ENCODE measurements around the gene TUBA4B. TPM values are rescaled to one million over a fixed set of nuclear protein-coding genes. Genes with fewer than 3 reads are reported as not detected.

Gene TUBA4B
- polyA plus RNA-seq, 3 donors = not detected

- intact Hi-C loops (cut with micrococcal nuclease) = no loop called here
- Histone ChIP-seq H4K20me1 (ENCODE audit: insufficient read depth, low read length) (peaks cover 10% of the 10 kb centered on the region), H3K4me1 (ENCODE audit: control insufficient read depth in 1 of 2, insufficient read depth in 2 of 2, low read length in 2 of 2) (peaks cover 17 to 21% of the 10 kb centered on the region in 2 donors), H3K9ac (ENCODE audit: insufficient read depth, low read length, poor library complexity, severe bottlenecking) (no peak overlapping the region), H3K4me2 (replicated peaks; ENCODE audit: extremely low read depth, low read length, poor library complexity, severe bottlenecking) (no peak overlapping the region), H2AFZ (ENCODE audit: insufficient read depth, low read depth, low read length, poor library complexity, severe bottlenecking) (no peak overlapping the region), H3K36me3 (replicated peaks in 1 of 2; ENCODE audit: control insufficient read depth in 1 of 2, insufficient read depth in 2 of 2, low read length in 2 of 2) (peaks cover 16 to 25% of the 10 kb centered on the region in 2 donors), H3K79me2 (ENCODE audit: insufficient read depth, low read length) (no peaks in the 10 kb centered on the region), H3K4me3 (replicated peaks in 1 of 3; ENCODE audit: low read depth in 2 of 3, low read length in 3 of 3) (no peak overlapping the region), H3K27ac (ENCODE audit: low read depth in 1 of 2, low read length in 2 of 2) (no peak overlapping the region), H3K27me3 (ENCODE audit: control insufficient read depth in 2 of 2, insufficient read depth in 2 of 2, low read length in 2 of 2) (no peaks in the 10 kb centered on the region), H3K9me3 (replicated peaks in 1 of 2; ENCODE audit: control insufficient read depth in 1 of 2, insufficient read depth in 1 of 2, low read length in 2 of 2) (peaks cover 0 to 4% of the 10 kb centered on the region in 2 donors)
- peaks cover 32% of the 10 kb centered on the region for H3K4me1 Mint-ChIP-seq
- peaks cover 2 to 8% (median 4%) of the 10 kb centered on the region in 7 donors for H3K9me3 Mint-ChIP-seq
- H3K27me3 Mint-ChIP-seq (ENCODE audit: low read depth in 3 of 3) = peaks cover 2 to 3% (median 2%) of the 10 kb centered on the region in 3 donors
- no peak for TF ChIP-seq CTCF (IDR thresholded peaks at IDR 0.05)
- H3K36me3 Mint-ChIP-seq = peaks cover 23 to 27% of the 10 kb centered on the region in 2 donors
- no peak for DNase-seq
- H3K4me3 Mint-ChIP-seq = no peak overlapping the region
- no peak overlapping the region for H3K27ac Mint-ChIP-seq
- WGBS (ENCODE audit: insufficient coverage) = no CpG with 5 or more reads among the region's 5 CpGs
These were observed 47.9 kb upstream of the TUBA4B start for GRCh38 chr2:219205165-219205538.

- WGBS (ENCODE audit: insufficient coverage) = 16% methylated on average over 6 of the region's 7 CpGs
These were observed 47.1 kb upstream of the TUBA4B start for GRCh38 chr2:219205981-219206327.

More at GRCh38 chr2:219205981-219206327, 47.1 kb upstream of the TUBA4B start:
- H3K4me3 ChIP-seq (replicated peaks in 1 of 3; ENCODE audit: low read depth in 2 of 3, low read length in 3 of 3) = peak overlapping the region; percentile 73 to 85 (median 78)
- DNase-seq = peak in 1 of 3 donors; percentile 20
- peak overlapping the region; percentile 79 to 91 for H3K27ac ChIP-seq (ENCODE audit: low read depth in 1 of 2, low read length in 2 of 2)
- H3K4me1 ChIP-seq (ENCODE audit: control insufficient read depth in 1 of 2, insufficient read depth in 2 of 2, low read length in 2 of 2) = peaks cover 17 to 21% of the 10 kb centered on the region in 2 donors
- Mint-ChIP-seq H3K4me1 (peaks cover 35% of the 10 kb centered on the region), H3K27ac (peak overlapping the region; percentile 87 to 96 (median 92)), H3K4me3 (peak overlapping the region; percentile 86 to 98), H3K9me3 (peaks cover 2 to 8% (median 4%) of the 10 kb centered on the region in 7 donors), H3K36me3 (peaks cover 26 to 30% of the 10 kb centered on the region in 2 donors), H3K27me3 (ENCODE audit: low read depth in 3 of 3) (peaks cover 2 to 3% (median 2%) of the 10 kb centered on the region in 3 donors)
- peaks cover 10% of the 10 kb centered on the region for H4K20me1 ChIP-seq (ENCODE audit: insufficient read depth, low read length)
- TF ChIP-seq CTCF (IDR thresholded peaks at IDR 0.05) = no peak
- H3K36me3 ChIP-seq (replicated peaks in 1 of 2; ENCODE audit: control insufficient read depth in 1 of 2, insufficient read depth in 2 of 2, low read length in 2 of 2) = peaks cover 16 to 31% of the 10 kb centered on the region in 2 donors
- H3K79me2 ChIP-seq (ENCODE audit: insufficient read depth, low read length) = no peaks in the 10 kb centered on the region
- H3K27me3 ChIP-seq (ENCODE audit: control insufficient read depth in 2 of 2, insufficient read depth in 2 of 2, low read length in 2 of 2) = no peaks in the 10 kb centered on the region
- intact Hi-C loops (cut with micrococcal nuclease) = loop anchor here in 1 of 2 donors (2.0 kb wide), 1 partner anchor 27 kb away; the partner anchor contains the start of gene RETREG2
- peaks cover 0 to 4% of the 10 kb centered on the region in 2 donors for H3K9me3 ChIP-seq (replicated peaks in 1 of 2; ENCODE audit: control insufficient read depth in 1 of 2, insufficient read depth in 1 of 2, low read length in 2 of 2)
- H3K4me2 ChIP-seq (replicated peaks; ENCODE audit: extremely low read depth, low read length, poor library complexity, severe bottlenecking) = peak overlapping the region; percentile 91
- H3K9ac ChIP-seq (ENCODE audit: insufficient read depth, low read length, poor library complexity, severe bottlenecking) = peak overlapping the region; percentile 78
- H2AFZ ChIP-seq (ENCODE audit: insufficient read depth, low read depth, low read length, poor library complexity, severe bottlenecking) = peak overlapping the region; percentile 93
